DMS79 treated with DMSO at 0.1 percent for 48 hours (cell line): Measurements from ENCODE around the gene RIC1.
"Not testable (repeated sequence)": the region's sequence is repeated elsewhere in the genome, so short reads cannot be mapped to it uniquely, and the experiment has no call there.

Experiments
- DNase-seq: peaks from one replicate; lab custom pipeline; 2025; lab: John Stamatoyannopoulos, UW

Gene RIC1

GRCh38 chr9:5624655-5625054, 4.3 kb upstream of the RIC1 start:
- DNase-seq: no peak

- DNase-seq: peak; percentile 26
Observed at GRCh38 chr9:5626727-5627634, 1.9 kb upstream of the RIC1 start.

- not testable (repeated sequence) for DNase-seq
Observed at GRCh38 chr9:5627686-5628085, 1.2 kb upstream of the RIC1 start.

GRCh38 chr9:5628183-5628529, 751 bp upstream of the RIC1 start:
- peak; percentile 70 for DNase-seq

GRCh38 chr9:5629312-5630080, 589 bp downstream of the RIC1 start:
- DNase-seq: peak; percentile 53

- DNase-seq: peak; percentile 53
Observed at GRCh38 chr9:5630081-5630507, 1.2 kb downstream of the RIC1 start.

- DNase-seq: no peak
Observed at GRCh38 chr9:5631026-5631425, 2.1 kb downstream of the RIC1 start.

GRCh38 chr9:5632540-5632939, 3.6 kb downstream of the RIC1 start:
- DNase-seq: no peak

GRCh38 chr9:5633243-5633642, 4.3 kb downstream of the RIC1 start:
- DNase-seq: no peak

GRCh38 chr9:5635390-5635789, 6.5 kb downstream of the RIC1 start:
- DNase-seq: no peak

GRCh38 chr9:5639816-5640215, 10.9 kb downstream of the RIC1 start:
- no peak for DNase-seq

- DNase-seq: no peak
Observed at GRCh38 chr9:5642170-5642569, 13.3 kb downstream of the RIC1 start.

GRCh38 chr9:5643005-5643624, 14.2 kb downstream of the RIC1 start:
- DNase-seq: no peak

GRCh38 chr9:5644501-5644900, 15.6 kb downstream of the RIC1 start:
- no peak for DNase-seq

- DNase-seq: no peak
Observed at GRCh38 chr9:5646116-5646515, 17.2 kb downstream of the RIC1 start.

GRCh38 chr9:5650356-5651105, 21.6 kb downstream of the RIC1 start:
- no peak for DNase-seq

- DNase-seq: no peak
Observed at GRCh38 chr9:5651246-5651645, 22.3 kb downstream of the RIC1 start.

- DNase-seq: no peak
Observed at GRCh38 chr9:5652821-5653220, 23.9 kb downstream of the RIC1 start.

GRCh38 chr9:5662804-5663203, 33.9 kb downstream of the RIC1 start:
- not testable (repeated sequence) for DNase-seq

- no peak for DNase-seq
Observed at GRCh38 chr9:5665059-5665458, 36.2 kb downstream of the RIC1 start.

- no peak for DNase-seq
Observed at GRCh38 chr9:5667391-5667790, 38.5 kb downstream of the RIC1 start.

- no peak for DNase-seq
Observed at GRCh38 chr9:5670079-5670478, 41.2 kb downstream of the RIC1 start.
